Measurements from ENCODE around the gene CACNA2D1. TPM values are rescaled to one million over a fixed set of nuclear protein-coding genes. Genes with fewer than 3 reads are reported as not detected.

Gene CACNA2D1
- total RNA-seq, 2 experiments from 2014 or later: not detected

- DNase-seq: no peak
- H3K27me3 Mint-ChIP-seq: no peaks in the 10 kb centered on the region
- H3K4me3 Mint-ChIP-seq: no peak overlapping the region
- no peak overlapping the region for H3K27ac Mint-ChIP-seq
- POLR2A ChIA-PET: no interaction called here
- CTCF ChIA-PET: no interaction called here
- H3K36me3 Mint-ChIP-seq (ENCODE audit: low read depth): no peaks in the 10 kb centered on the region
- peaks cover 3% of the 10 kb centered on the region for H3K9me3 Mint-ChIP-seq
- no peaks in the 10 kb centered on the region for H3K4me1 Mint-ChIP-seq
Measured at GRCh38 chr7:82188636-82189035, 254.9 kb downstream of the CACNA2D1 start.

GRCh38 chr7:82185443-82185842 lies 258.1 kb downstream of the CACNA2D1 start:
- H3K9me3 Mint-ChIP-seq: peaks cover 7% of the 10 kb centered on the region
- H3K27me3 Mint-ChIP-seq: no peaks in the 10 kb centered on the region
- ChIA-PET CTCF (no interaction called here), POLR2A (no interaction called here)
- DNase-seq: no peak
- no peak overlapping the region for H3K4me3 Mint-ChIP-seq
- H3K36me3 Mint-ChIP-seq (ENCODE audit: low read depth): no peaks in the 10 kb centered on the region
- no peak overlapping the region for H3K27ac Mint-ChIP-seq
- no peaks in the 10 kb centered on the region for H3K4me1 Mint-ChIP-seq

GRCh38 chr7:82183634-82184033 lies 259.9 kb downstream of the CACNA2D1 start:
- no peaks in the 10 kb centered on the region for H3K27me3 Mint-ChIP-seq
- no peak overlapping the region for H3K4me3 Mint-ChIP-seq
- no peaks in the 10 kb centered on the region for H3K4me1 Mint-ChIP-seq
- H3K9me3 Mint-ChIP-seq: peaks cover 5% of the 10 kb centered on the region
- H3K36me3 Mint-ChIP-seq (ENCODE audit: low read depth): no peaks in the 10 kb centered on the region
- DNase-seq: no peak
- ChIA-PET CTCF (no interaction called here), POLR2A (no interaction called here)
- H3K27ac Mint-ChIP-seq: no peak overlapping the region

GRCh38 chr7:82179311-82179710 lies 264.3 kb downstream of the CACNA2D1 start:
- Mint-ChIP-seq H3K36me3 (ENCODE audit: low read depth) (no peaks in the 10 kb centered on the region), H3K27ac (no peak overlapping the region), H3K9me3 (peaks cover 3% of the 10 kb centered on the region), H3K4me1 (no peaks in the 10 kb centered on the region), H3K4me3 (no peak overlapping the region), H3K27me3 (no peaks in the 10 kb centered on the region)
- ChIA-PET POLR2A (no interaction called here), CTCF (no interaction called here)
- no peak for DNase-seq

- H3K4me1 Mint-ChIP-seq: no peaks in the 10 kb centered on the region
- H3K4me3 Mint-ChIP-seq: no peak overlapping the region
- H3K9me3 Mint-ChIP-seq: no peaks in the 10 kb centered on the region
- ChIA-PET POLR2A (no interaction called here), CTCF (no interaction called here)
- no peak overlapping the region for H3K27ac Mint-ChIP-seq
- no peaks in the 10 kb centered on the region for H3K36me3 Mint-ChIP-seq (ENCODE audit: low read depth)
- no peak for DNase-seq
- H3K27me3 Mint-ChIP-seq: no peaks in the 10 kb centered on the region
Measured at GRCh38 chr7:82175319-82175718, 268.3 kb downstream of the CACNA2D1 start.

GRCh38 chr7:82173400-82174021 lies 270.1 kb downstream of the CACNA2D1 start:
- CTCF ChIA-PET: no interaction called here
- H3K4me1 Mint-ChIP-seq: no peaks in the 10 kb centered on the region
- no peaks in the 10 kb centered on the region for H3K36me3 Mint-ChIP-seq (ENCODE audit: low read depth)
- H3K27me3 Mint-ChIP-seq: no peaks in the 10 kb centered on the region
- no peak for DNase-seq
- H3K9me3 Mint-ChIP-seq: no peaks in the 10 kb centered on the region
- POLR2A ChIA-PET: no interaction called here
- H3K4me3 Mint-ChIP-seq: no peak overlapping the region
- H3K27ac Mint-ChIP-seq: no peak overlapping the region

GRCh38 chr7:82172881-82173280 lies 270.7 kb downstream of the CACNA2D1 start:
- H3K36me3 Mint-ChIP-seq (ENCODE audit: low read depth): no peaks in the 10 kb centered on the region
- ChIA-PET POLR2A (no interaction called here), CTCF (no interaction called here)
- H3K4me3 Mint-ChIP-seq: no peak overlapping the region
- H3K27me3 Mint-ChIP-seq: no peaks in the 10 kb centered on the region
- no peaks in the 10 kb centered on the region for H3K9me3 Mint-ChIP-seq
- no peak overlapping the region for H3K27ac Mint-ChIP-seq
- DNase-seq: no peak
- H3K4me1 Mint-ChIP-seq: no peaks in the 10 kb centered on the region

- DNase-seq: no peak
- H3K36me3 Mint-ChIP-seq (ENCODE audit: low read depth): no peaks in the 10 kb centered on the region
- H3K27ac Mint-ChIP-seq: no peak overlapping the region
- no peaks in the 10 kb centered on the region for H3K9me3 Mint-ChIP-seq
- no peak overlapping the region for H3K4me3 Mint-ChIP-seq
- CTCF ChIA-PET: no interaction called here
- POLR2A ChIA-PET: no interaction called here
- H3K4me1 Mint-ChIP-seq: no peaks in the 10 kb centered on the region
- no peaks in the 10 kb centered on the region for H3K27me3 Mint-ChIP-seq
Measured at GRCh38 chr7:82172017-82172416, 271.6 kb downstream of the CACNA2D1 start.

- no peaks in the 10 kb centered on the region for H3K4me1 Mint-ChIP-seq
- no peaks in the 10 kb centered on the region for H3K9me3 Mint-ChIP-seq
- no peak overlapping the region for H3K27ac Mint-ChIP-seq
- no peak for DNase-seq
- POLR2A ChIA-PET: no interaction called here
- no peaks in the 10 kb centered on the region for H3K36me3 Mint-ChIP-seq (ENCODE audit: low read depth)
- no peaks in the 10 kb centered on the region for H3K27me3 Mint-ChIP-seq
- no peak overlapping the region for H3K4me3 Mint-ChIP-seq
- CTCF ChIA-PET: no interaction called here
Measured at GRCh38 chr7:82167558-82168314, 275.8 kb downstream of the CACNA2D1 start.

- ChIA-PET POLR2A (no interaction called here), CTCF (interaction anchor here (0.6 kb wide), 1 partner anchor 8 kb away, joined by 4 read pairs; no protein-coding TSS in a partner anchor)
- Mint-ChIP-seq H3K27me3 (no peaks in the 10 kb centered on the region), H3K27ac (no peak overlapping the region), H3K36me3 (ENCODE audit: low read depth) (no peaks in the 10 kb centered on the region), H3K4me1 (no peaks in the 10 kb centered on the region), H3K4me3 (no peak overlapping the region), H3K9me3 (no peaks in the 10 kb centered on the region)
- DNase-seq: no peak
Measured at GRCh38 chr7:82166260-82167015, 277.1 kb downstream of the CACNA2D1 start.

GRCh38 chr7:82164813-82165212 lies 278.8 kb downstream of the CACNA2D1 start:
- H3K9me3 Mint-ChIP-seq: no peaks in the 10 kb centered on the region
- no peaks in the 10 kb centered on the region for H3K27me3 Mint-ChIP-seq
- no peak overlapping the region for H3K4me3 Mint-ChIP-seq
- no peak overlapping the region for H3K27ac Mint-ChIP-seq
- ChIA-PET CTCF (no interaction called here), POLR2A (no interaction called here)
- H3K36me3 Mint-ChIP-seq (ENCODE audit: low read depth): no peaks in the 10 kb centered on the region
- no peak for DNase-seq
- H3K4me1 Mint-ChIP-seq: no peaks in the 10 kb centered on the region

GRCh38 chr7:82164410-82164809 lies 279.2 kb downstream of the CACNA2D1 start:
- Mint-ChIP-seq H3K27me3 (no peaks in the 10 kb centered on the region), H3K27ac (no peak overlapping the region), H3K4me3 (no peak overlapping the region), H3K9me3 (no peaks in the 10 kb centered on the region), H3K4me1 (no peaks in the 10 kb centered on the region), H3K36me3 (ENCODE audit: low read depth) (no peaks in the 10 kb centered on the region)
- DNase-seq: no peak
- POLR2A ChIA-PET: no interaction called here
- CTCF ChIA-PET: no interaction called here

GRCh38 chr7:82163586-82163985 lies 280.0 kb downstream of the CACNA2D1 start:
- Mint-ChIP-seq H3K4me1 (no peaks in the 10 kb centered on the region), H3K4me3 (no peak overlapping the region), H3K36me3 (ENCODE audit: low read depth) (no peaks in the 10 kb centered on the region), H3K9me3 (no peaks in the 10 kb centered on the region), H3K27me3 (no peaks in the 10 kb centered on the region), H3K27ac (no peak overlapping the region)
- DNase-seq: no peak
- POLR2A ChIA-PET: no interaction called here
- CTCF ChIA-PET: no interaction called here

GRCh38 chr7:82162289-82162688 lies 281.3 kb downstream of the CACNA2D1 start:
- DNase-seq: no peak
- no peak overlapping the region for H3K27ac Mint-ChIP-seq
- no peaks in the 10 kb centered on the region for H3K27me3 Mint-ChIP-seq
- ChIA-PET POLR2A (no interaction called here), CTCF (no interaction called here)
- no peaks in the 10 kb centered on the region for H3K4me1 Mint-ChIP-seq
- H3K36me3 Mint-ChIP-seq (ENCODE audit: low read depth): no peaks in the 10 kb centered on the region
- no peak overlapping the region for H3K4me3 Mint-ChIP-seq
- H3K9me3 Mint-ChIP-seq: no peaks in the 10 kb centered on the region
